HG02798 (cell line): ENCODE measurements around the gene TUBA4B.
"Not testable (repeated sequence)": the region's sequence is repeated elsewhere in the genome, so short reads cannot be mapped to it uniquely, and the experiment has no call there.

ENCODE experiments used
- ATAC-seq: cut with Tn5 transposase; IDR thresholded peaks from one replicate; pipeline ENCODE4 v1.9.1; 2021; ENCODE audit warnings: mild to moderate bottlenecking; ENCODE audit not compliant: unreplicated experiment, poor library complexity

Gene TUBA4B

GRCh38 chr2:219246559-219246958, 6.5 kb upstream of the TUBA4B start:
- ATAC-seq, result no peak

DNA sequence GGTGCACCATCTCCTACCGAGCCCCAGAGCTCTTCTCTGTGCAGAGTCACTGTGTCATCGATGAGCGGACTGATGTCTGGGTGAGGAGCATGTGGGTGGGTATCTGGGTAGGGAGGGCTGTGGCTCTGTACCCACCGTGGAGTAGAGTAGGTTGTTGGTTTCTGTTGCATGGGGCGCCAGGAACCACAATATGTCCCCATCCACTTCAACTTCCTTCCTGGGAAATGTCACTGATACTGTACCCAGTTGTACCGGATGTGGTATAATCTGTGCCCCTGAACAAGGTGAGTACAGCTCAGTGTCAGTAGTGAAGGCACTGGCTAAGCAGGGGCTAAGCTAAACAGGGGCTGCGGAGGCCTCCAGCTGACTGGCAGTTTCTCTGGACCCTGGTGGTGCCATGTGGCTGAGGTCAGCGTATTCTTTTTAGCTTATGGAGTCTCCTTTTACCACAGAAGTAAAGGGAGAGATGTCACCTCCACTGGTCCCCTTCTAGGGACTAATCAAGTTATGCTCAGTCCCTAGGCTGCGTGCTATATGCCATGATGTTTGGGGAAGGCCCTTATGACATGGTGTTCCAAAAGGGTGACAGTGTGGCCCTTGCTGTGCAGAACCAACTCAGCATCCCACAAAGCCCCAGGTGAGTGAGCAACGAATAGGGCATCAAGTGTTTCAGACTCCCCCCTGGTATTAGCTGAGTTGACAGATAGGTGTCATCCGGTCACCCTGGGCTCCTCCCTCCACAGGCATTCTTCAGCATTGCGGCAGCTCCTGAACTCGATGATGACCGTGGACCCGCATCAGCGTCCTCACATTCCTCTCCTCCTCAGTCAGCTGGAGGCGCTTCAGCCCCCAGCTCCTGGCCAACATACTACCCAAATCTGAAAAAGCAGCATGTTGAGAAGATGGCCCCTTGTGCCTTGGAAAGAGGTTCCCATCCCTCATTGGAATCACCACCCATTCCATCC, 5.1 kb upstream of the TUBA4B start:
- ATAC-seq, result no peak

DNA sequence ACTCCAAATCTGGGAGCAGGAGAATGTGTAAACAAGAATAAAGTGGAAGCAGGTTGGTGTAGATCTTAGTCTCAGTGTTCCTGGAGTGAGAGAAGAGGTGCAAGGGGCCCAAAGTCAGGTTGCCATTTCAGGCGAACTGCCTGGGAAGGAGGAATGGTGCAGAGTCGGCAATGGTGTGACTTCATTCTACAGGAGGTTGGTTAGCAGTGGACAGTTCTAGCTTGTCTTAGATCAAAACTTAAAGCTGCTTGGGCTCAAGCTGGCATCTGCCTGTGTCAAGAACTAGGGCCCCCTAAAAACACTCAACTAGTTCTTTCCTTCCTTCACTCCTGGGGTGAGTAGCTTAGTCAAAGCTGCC, 4.2 kb upstream of the TUBA4B start:
- ATAC-seq, result no peak

DNA sequence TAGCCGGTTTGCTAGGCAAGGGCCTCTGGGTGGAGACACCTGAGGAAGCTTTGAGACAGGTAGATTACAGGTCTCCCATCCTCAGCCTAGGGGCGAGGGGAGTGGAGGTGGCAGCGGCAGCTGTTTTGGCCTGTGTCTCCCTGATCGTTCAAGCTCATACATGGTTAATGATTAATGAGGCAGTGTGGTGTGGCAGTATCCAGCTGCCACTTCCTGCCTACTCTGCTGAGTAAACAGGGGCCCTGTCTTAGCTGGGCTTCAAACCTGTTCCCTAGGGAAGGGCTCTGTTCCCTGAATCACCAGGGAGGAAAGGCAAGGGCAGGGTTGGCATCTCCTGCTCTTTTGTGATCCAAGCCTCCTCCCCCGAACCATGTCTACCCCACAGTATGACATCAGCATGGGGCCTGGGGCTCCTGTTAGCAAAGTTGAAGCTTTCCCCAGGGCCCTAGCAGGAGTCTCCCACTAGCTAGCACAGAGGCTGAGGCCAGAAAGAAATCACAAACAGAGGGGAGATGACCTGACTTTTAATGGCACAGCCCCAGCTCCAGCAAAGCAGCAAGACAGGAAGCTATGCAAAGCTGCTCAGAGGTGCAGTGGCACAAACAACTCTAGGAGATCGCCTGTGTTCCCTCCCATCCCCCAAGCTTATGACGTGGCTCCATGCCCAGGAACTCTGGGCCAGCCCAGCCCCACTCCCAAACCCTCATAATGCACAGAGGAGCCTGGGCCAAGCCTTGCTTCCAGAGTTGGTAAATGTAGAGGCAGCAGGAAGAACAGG, 3.7 kb upstream of the TUBA4B start:
- ATAC-seq, result peak; percentile 36

- ATAC-seq, result no peak
Measured at GRCh38 chr2:219250049-219250781, 2.8 kb upstream of the TUBA4B start.

- no peak for ATAC-seq
Measured at GRCh38 chr2:219251656-219252055, 1.4 kb upstream of the TUBA4B start.

DNA sequence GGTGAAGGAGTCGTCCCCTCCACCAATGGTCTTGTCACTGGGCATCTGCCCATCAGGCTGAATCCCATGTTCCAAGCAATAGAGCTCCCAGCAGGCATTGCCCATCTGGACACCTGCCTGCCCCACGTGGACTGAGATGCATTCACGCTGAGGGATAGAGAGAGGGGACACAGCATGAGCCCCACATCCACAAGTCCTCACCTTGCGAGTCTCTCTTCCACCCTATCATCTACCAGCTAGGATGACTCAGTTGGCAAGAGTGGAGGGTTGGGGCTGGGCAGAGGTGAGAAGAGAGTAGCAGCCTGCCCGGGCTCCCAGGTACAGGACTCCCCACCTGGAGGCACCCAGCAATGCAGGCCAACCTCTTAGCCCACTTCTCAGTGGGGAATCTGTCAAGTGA, 959 bp upstream of the TUBA4B start:
- no peak for ATAC-seq

DNA sequence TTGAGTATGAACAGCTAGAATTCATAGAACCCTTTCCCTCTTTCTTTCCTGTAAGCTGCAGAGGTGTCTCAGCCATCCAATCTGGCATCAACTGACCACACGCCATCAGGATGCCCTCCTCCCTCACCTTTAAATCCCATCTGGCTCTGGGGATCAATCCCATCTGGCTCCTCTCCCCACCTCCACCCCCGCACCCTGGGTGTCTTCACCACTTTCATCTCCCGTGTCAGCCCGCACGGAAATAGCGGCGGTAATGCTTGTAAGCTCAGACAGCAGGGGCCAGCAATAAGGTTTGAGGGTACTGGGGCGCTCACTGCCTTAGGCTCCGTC, 508 bp upstream of the TUBA4B start:
- no peak for ATAC-seq

DNA sequence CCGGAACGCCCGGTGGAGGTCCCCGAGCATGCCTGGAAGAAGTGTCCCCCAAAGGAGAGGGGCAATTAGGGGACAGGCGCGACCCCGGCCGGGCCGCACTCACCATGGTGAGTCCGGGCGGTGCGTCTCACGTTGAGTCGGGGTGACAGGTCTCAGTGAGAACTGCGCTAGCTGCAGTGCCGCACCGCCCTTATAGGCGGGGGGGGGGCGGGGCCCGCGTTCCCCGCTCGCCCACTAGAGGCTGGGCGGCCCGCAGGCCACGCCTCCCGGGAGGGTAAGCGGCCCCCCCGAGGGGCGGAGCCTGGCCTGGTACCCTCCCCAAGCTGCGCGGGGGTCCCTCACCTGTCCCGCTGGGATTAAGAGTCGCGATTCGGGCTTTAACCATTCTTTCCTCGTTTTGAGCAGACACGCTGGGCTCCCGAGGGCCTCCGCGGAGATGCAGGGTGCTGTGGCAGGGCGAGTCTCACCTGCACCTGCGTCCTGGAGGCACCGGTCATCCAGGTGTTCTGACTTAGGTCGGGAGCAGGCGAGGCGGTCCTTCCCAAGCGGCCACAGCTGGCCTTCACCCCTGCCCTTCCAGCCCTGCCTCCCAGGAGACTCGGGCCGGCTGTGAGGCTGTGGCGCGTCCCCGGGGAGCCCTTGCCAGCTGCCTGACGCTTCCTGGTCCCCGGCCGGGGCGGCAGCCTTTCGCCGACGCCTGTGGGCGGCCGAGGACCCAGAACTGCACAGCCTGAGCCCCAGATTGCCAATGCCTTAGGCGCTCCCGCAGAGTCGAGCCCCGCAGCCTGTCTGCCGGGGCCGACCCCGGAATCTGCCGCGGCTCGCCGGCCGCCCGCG, 928 bp downstream of the TUBA4B start, which contains the start of gene TUBA4A:
Gene TUBA4A, minus strand, starts transcription at position 166 of the 837 bp plus-strand sequence. Its CDS starts 60 bp downstream, at position 106.
- ATAC-seq, result peak; percentile 66

- ATAC-seq, result peak; percentile 19
Measured at GRCh38 chr2:219254590-219255201, 1.7 kb downstream of the TUBA4B start.

GRCh38 chr2:219258942-219259341, 5.9 kb downstream of the TUBA4B start:
- not testable (repeated sequence) for ATAC-seq

- no peak for ATAC-seq
Measured at GRCh38 chr2:219261024-219261855, 8.2 kb downstream of the TUBA4B start.

DNA sequence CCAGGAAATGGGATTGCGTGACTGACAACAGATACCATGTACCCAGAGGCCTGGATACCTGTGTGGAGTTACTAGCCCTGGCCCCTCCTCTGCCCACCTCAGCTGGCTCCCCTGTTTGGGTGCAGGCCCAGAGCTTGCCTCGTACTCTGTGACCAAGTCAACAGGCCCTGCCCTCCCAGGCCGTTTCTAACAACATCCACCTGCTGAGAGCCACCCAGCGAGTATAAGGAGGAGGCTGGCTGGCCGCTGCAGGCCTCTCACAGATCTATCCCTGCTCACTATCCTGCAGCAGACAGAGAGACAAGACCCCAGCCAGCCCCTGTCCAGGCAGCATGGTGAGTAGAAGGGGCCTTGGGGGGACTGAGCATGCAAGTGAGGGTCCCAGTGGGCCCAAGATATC, 13.2 kb downstream of the TUBA4B start:
- no peak for ATAC-seq

DNA sequence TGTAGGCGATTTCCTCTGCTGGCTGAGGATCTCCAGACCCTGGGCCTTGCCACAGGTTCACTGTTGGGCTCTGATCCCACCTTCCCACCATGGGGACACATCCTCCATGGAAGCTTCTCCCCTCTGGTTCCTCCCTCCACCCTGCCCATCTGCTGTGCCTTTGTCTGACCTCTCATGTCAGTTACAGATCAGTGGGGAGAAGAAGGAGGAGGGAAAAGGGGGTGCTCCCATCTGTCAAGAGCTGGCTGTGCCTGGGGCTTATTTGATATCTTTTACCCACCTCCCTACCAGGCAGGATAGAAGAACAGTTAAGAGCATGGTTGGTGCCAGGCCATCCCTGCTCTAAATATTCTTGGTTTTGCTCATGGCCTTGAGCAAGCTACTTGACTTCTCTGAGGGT, 13.8 kb downstream of the TUBA4B start:
- no peak for ATAC-seq

GRCh38 chr2:219268294-219268693, 15.3 kb downstream of the TUBA4B start:
- ATAC-seq, result no peak

GRCh38 chr2:219269362-219270054, 16.5 kb downstream of the TUBA4B start:
- ATAC-seq, result no peak

GRCh38 chr2:219270055-219270372, 17.0 kb downstream of the TUBA4B start:
- ATAC-seq, result no peak

- ATAC-seq, result no peak
Measured at GRCh38 chr2:219271021-219271420, 18.0 kb downstream of the TUBA4B start.
